ENCODE results near the gene MBNL1. TPM values are rescaled to one million over a fixed set of nuclear protein-coding genes. Genes with fewer than 3 reads are reported as not detected.

The MBNL1 gene
- total RNA-seq, 2 donors from 2014 or later, result 1.3 to 4.9 TPM

DNA sequence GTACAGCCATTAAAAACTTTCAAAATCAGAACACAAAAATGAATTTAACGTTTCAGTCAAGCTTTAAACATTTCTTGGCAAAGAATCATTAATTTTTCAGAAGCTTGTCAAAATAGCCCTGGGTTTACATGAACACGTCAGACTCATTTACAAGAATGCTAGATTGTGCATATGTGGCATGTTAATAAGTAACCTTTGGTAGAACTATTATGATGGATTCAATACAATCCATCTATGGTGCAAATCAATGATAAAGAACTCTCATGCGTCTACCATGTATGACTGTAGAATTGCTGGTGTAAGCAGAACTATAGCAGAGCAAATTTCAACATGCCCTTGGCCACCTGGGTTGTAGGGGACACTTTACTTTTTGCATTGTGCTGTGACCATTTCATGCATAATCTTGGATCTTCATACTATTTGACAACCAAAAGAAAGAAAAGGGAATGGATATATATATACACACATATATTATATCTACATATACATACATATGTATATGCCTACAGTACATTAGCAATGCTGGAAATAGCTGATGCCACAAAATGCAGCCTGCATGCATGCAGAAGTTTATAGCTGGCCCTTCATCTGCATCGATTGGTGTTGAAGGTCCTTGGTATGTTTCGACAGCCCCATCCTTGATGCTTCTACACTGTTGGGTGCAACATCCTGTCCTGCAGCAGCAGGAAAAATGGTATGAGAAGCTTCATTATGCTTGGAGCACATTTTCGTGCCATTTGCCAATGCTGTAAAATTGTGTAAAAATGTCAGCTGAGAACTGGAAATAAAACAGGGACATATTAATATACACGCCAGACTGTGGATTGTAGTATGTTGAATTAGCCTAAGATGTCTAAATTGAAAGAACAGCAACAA, 189.0 kb downstream of the MBNL1 start:
- Mint-ChIP-seq H3K9me3 (no peaks in the 10 kb centered on the region), H3K4me1 (peaks cover 5% of the 10 kb centered on the region), H3K4me3 (no peak overlapping the region), H3K27ac (no peak overlapping the region), H3K36me3 (ENCODE audit: low read depth) (no peaks in the 10 kb centered on the region), H3K27me3 (ENCODE audit: insufficient read depth) (no peaks in the 10 kb centered on the region)
- Histone ChIP-seq H3K36me3 (ENCODE audit: control insufficient read depth, insufficient read depth, low read length) (no peaks in the 10 kb centered on the region), H3K9me3 (ENCODE audit: control insufficient read depth, low read length) (no peaks in the 10 kb centered on the region), H3K4me1 (ENCODE audit: control insufficient read depth, insufficient read depth, low read length) (peaks cover 7% of the 10 kb centered on the region), H3K4me3 (ENCODE audit: low read length) (no peak overlapping the region), H3K27ac (ENCODE audit: low read depth, low read length) (no peak overlapping the region), H3K9ac (ENCODE audit: extremely low read depth, low read length, poor library complexity, severe bottlenecking) (no peak overlapping the region), H3K27me3 (ENCODE audit: control insufficient read depth, insufficient read depth, low read length, poor library complexity, severe bottlenecking) (no peaks in the 10 kb centered on the region)
- 92 to 95% methylated on average over 6 to 7 of the region's 7 CpGs for WGBS, 2 experiments (ENCODE audit: insufficient coverage in 1 of 2, insufficient read length in 1 of 2)
- TF ChIP-seq, protein P1, sequence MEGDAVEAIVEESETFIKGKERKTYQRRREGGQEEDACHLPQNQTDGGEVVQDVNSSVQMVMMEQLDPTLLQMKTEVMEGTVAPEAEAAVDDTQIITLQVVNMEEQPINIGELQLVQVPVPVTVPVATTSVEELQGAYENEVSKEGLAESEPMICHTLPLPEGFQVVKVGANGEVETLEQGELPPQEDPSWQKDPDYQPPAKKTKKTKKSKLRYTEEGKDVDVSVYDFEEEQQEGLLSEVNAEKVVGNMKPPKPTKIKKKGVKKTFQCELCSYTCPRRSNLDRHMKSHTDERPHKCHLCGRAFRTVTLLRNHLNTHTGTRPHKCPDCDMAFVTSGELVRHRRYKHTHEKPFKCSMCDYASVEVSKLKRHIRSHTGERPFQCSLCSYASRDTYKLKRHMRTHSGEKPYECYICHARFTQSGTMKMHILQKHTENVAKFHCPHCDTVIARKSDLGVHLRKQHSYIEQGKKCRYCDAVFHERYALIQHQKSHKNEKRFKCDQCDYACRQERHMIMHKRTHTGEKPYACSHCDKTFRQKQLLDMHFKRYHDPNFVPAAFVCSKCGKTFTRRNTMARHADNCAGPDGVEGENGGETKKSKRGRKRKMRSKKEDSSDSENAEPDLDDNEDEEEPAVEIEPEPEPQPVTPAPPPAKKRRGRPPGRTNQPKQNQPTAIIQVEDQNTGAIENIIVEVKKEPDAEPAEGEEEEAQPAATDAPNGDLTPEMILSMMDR (conservative IDR thresholded peaks at IDR 0.05), result no peak
- DNase-seq, result no peak

DNA sequence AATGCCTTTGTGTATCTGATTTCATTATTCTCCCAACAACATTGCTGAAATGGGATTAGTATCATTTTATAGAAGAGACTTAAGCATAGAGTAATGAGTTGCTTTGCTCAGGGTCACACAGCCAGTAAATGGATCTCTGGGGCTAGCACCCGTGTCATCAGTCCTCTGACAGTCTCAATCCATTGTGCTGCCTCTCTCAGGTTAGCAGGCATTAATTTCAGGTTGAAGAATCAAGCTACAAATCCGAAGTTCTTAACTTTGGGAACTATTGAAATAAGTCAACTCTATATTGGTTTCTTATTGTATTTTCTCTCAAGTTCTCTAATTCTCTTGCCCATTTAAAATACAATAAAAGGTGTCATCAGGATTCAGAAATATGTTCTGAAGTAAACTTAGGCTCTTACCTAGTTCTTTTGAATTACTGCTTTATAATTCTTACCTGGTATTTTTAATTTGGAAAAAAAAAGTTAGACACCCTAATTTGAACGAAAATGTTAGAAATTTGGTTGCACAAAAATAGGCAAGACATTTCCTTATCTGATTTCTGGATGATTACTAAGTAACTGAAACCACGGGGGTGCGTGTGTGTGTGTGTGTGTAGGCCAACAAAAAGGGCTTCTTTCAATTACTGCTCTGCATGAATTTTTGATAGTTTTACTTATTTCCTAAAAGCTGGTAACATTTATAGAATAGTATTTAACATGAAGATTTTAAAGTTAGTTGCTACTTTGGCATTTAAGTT, 189.8 kb downstream of the MBNL1 start:
- H3K27me3 ChIP-seq (ENCODE audit: control insufficient read depth, insufficient read depth, low read length, poor library complexity, severe bottlenecking), result no peaks in the 10 kb centered on the region
- Mint-ChIP-seq H3K27me3 (ENCODE audit: insufficient read depth) (no peaks in the 10 kb centered on the region), H3K4me1 (peaks cover 5% of the 10 kb centered on the region), H3K27ac (no peak overlapping the region), H3K9me3 (no peaks in the 10 kb centered on the region), H3K36me3 (ENCODE audit: low read depth) (no peaks in the 10 kb centered on the region), H3K4me3 (no peak overlapping the region)
- no peak overlapping the region for H3K27ac ChIP-seq (ENCODE audit: low read depth, low read length)
- H3K4me1 ChIP-seq (ENCODE audit: control insufficient read depth, insufficient read depth, low read length), result peaks cover 7% of the 10 kb centered on the region
- WGBS, 2 experiments (ENCODE audit: insufficient coverage in 1 of 2, insufficient read length in 1 of 2), result 89 to 90% methylated on average over 3 to 5 of the region's 5 CpGs
- no peak for DNase-seq
- no peak overlapping the region for H3K4me3 ChIP-seq (ENCODE audit: low read length)
- TF ChIP-seq, protein P1 (conservative IDR thresholded peaks at IDR 0.05), result no peak
- H3K9me3 ChIP-seq (ENCODE audit: control insufficient read depth, low read length), result no peaks in the 10 kb centered on the region
- no peaks in the 10 kb centered on the region for H3K36me3 ChIP-seq (ENCODE audit: control insufficient read depth, insufficient read depth, low read length)
- H3K9ac ChIP-seq (ENCODE audit: extremely low read depth, low read length, poor library complexity, severe bottlenecking), result no peak overlapping the region

DNA sequence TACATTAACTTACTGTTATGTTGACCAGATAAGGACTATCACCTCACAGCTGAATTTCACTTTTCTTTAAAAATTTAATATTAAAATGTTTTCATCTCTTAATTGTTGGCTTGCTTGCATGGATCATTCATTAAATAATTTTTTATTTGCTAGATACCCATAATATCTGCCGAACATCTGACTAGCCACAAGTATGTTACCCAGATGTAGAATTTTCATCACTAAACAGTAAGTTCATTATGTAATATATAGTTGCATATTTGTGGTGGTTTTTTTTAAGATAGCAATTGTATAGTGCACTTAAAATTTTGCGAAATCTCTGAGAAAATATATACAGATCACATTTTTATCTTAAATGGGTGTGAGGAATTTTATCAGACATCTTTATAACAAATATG, 190.4 kb downstream of the MBNL1 start:
- no peaks in the 10 kb centered on the region for H3K36me3 ChIP-seq (ENCODE audit: control insufficient read depth, insufficient read depth, low read length)
- no peaks in the 10 kb centered on the region for H3K9me3 Mint-ChIP-seq
- no peak overlapping the region for H3K9ac ChIP-seq (ENCODE audit: extremely low read depth, low read length, poor library complexity, severe bottlenecking)
- no peak for DNase-seq
- no peak overlapping the region for H3K27ac ChIP-seq (ENCODE audit: low read depth, low read length)
- no peak overlapping the region for H3K4me3 ChIP-seq (ENCODE audit: low read length)
- H3K27ac Mint-ChIP-seq, result no peak overlapping the region
- peaks cover 7% of the 10 kb centered on the region for H3K4me1 ChIP-seq (ENCODE audit: control insufficient read depth, insufficient read depth, low read length)
- H3K9me3 ChIP-seq (ENCODE audit: control insufficient read depth, low read length), result no peaks in the 10 kb centered on the region
- no peaks in the 10 kb centered on the region for H3K27me3 ChIP-seq (ENCODE audit: control insufficient read depth, insufficient read depth, low read length, poor library complexity, severe bottlenecking)
- no peak overlapping the region for H3K4me3 Mint-ChIP-seq
- no peaks in the 10 kb centered on the region for H3K36me3 Mint-ChIP-seq (ENCODE audit: low read depth)
- peaks cover 5% of the 10 kb centered on the region for H3K4me1 Mint-ChIP-seq
- no CpG with 5 or more reads among the region's 2 CpGs for WGBS, 2 experiments (ENCODE audit: insufficient coverage in 1 of 2, insufficient read length in 1 of 2)
- H3K27me3 Mint-ChIP-seq (ENCODE audit: insufficient read depth), result no peaks in the 10 kb centered on the region
- TF ChIP-seq, protein P1 (conservative IDR thresholded peaks at IDR 0.05), result no peak
